Measurements from ENCODE around the gene H2BK1.

The H2BK1 gene

GRCh38 chr7:151249034-151249731 lies 38.9 kb upstream of the H2BK1 start:
- DNase-seq: peak; percentile 50 to 82 (median 77)
- peaks cover 5 to 51% (median 46%) of the 10 kb centered on the region in 4 experiments for H3K4me1 ChIP-seq (ENCODE audit: control extremely low read depth in 1 of 4, control insufficient read depth in 4 of 4, insufficient read depth in 4 of 4, low read length in 3 of 4)
- H3K36me3 ChIP-seq (ENCODE audit: control insufficient read depth in 4 of 4, insufficient read depth in 4 of 4, low read length in 3 of 4): no peaks in the 10 kb centered on the region
- CTCF ChIA-PET: interaction anchor here (1.0 to 7.4 kb wide), 4 partner anchors 15 to 61 kb away, joined by 3 to 72 read pairs (median 4); partner anchors contain the start of gene CHPF2
- peak overlapping the region; percentile 1 to 70 (median 44) for H3K4me3 ChIP-seq (ENCODE audit: control insufficient read depth in 1 of 7, extremely low read depth in 1 of 7, insufficient read depth in 4 of 7, low read depth in 2 of 7, low read length in 6 of 7)
- POLR2A ChIA-PET: interaction anchor here (0.5 to 0.7 kb wide), 2 partner anchors 80 to 431 kb away, joined by 3 to 6 read pairs; no protein-coding TSS in a partner anchor
- H3K9me3 ChIP-seq (ENCODE audit: control extremely low read depth in 1 of 5, control insufficient read depth in 4 of 5, insufficient read depth in 2 of 5, low read depth in 1 of 5, low read length in 4 of 5): no peaks in the 10 kb centered on the region
- peaks cover 0 to 94% (median 46%) of the 10 kb centered on the region in 5 experiments for H3K27me3 ChIP-seq (replicated peaks in 2 of 5; ENCODE audit: control insufficient read depth in 4 of 5, insufficient read depth in 5 of 5, low read length in 4 of 5)
- H3K27ac ChIP-seq (ENCODE audit: insufficient read depth in 1 of 2, low read depth in 1 of 2, low read length in 2 of 2, poor library complexity in 1 of 2, severe bottlenecking in 2 of 2): no peak overlapping the region
- WGBS (ENCODE audit: insufficient coverage): 2% methylated on average over 43 of the region's 45 CpGs

- Histone ChIP-seq H3K27ac (ENCODE audit: insufficient read depth in 1 of 2, low read depth in 1 of 2, low read length in 2 of 2, poor library complexity in 1 of 2, severe bottlenecking in 2 of 2) (no peak within 1 kb of the TSS), H3K4me3 (ENCODE audit: control insufficient read depth in 1 of 7, extremely low read depth in 1 of 7, insufficient read depth in 4 of 7, low read depth in 2 of 7, low read length in 6 of 7) (peak within 1 kb of the TSS; percentile 1 to 70 (median 44)), H3K36me3 (ENCODE audit: control insufficient read depth in 4 of 4, insufficient read depth in 4 of 4, low read length in 3 of 4) (no peaks in the 10 kb centered on the region), H3K27me3 (replicated peaks in 2 of 5; ENCODE audit: control insufficient read depth in 4 of 5, insufficient read depth in 5 of 5, low read length in 4 of 5) (peaks cover 0 to 87% (median 46%) of the 10 kb centered on the region in 5 experiments), H3K9me3 (ENCODE audit: control extremely low read depth in 1 of 5, control insufficient read depth in 4 of 5, insufficient read depth in 2 of 5, low read depth in 1 of 5, low read length in 4 of 5) (no peaks in the 10 kb centered on the region), H3K4me1 (ENCODE audit: control extremely low read depth in 1 of 4, control insufficient read depth in 4 of 4, insufficient read depth in 4 of 4, low read length in 3 of 4) (peaks cover 5 to 58% (median 53%) of the 10 kb centered on the region in 4 experiments)
- DNase-seq: peak in 2 of 3 donors; percentile 44 to 55
- CTCF ChIA-PET: interaction anchor here (0.8 to 7.9 kb wide), 10 partner anchors 9 to 102 kb away, joined by 3 to 98 read pairs (median 4); partner anchors contain the start of gene CHPF2
- under 1% methylated on average over 59 of the region's 71 CpGs for WGBS (ENCODE audit: insufficient coverage)
- POLR2A ChIA-PET: interaction anchor here (0.7 to 1.1 kb wide), 2 partner anchors 16 to 81 kb away, joined by 3 to 4 read pairs; partner anchors contain the start of gene CHPF2
Observed at GRCh38 chr7:151248346-151249033, 38.2 kb upstream of the H2BK1 start, which contains the start of gene SMARCD3. Gene SMARCD3 (minus strand): TSS chr7:151248694. CDS start chr7:151248562, 132 bp downstream.

- no peaks in the 10 kb centered on the region for H3K9me3 ChIP-seq (ENCODE audit: control extremely low read depth in 1 of 5, control insufficient read depth in 4 of 5, insufficient read depth in 2 of 5, low read depth in 1 of 5, low read length in 4 of 5)
- ChIA-PET CTCF (interaction anchor here (0.8 to 7.9 kb wide), 16 partner anchors 8 to 124 kb away, joined by 3 to 98 read pairs (median 4); partner anchors contain the start of gene CHPF2), POLR2A (interaction anchor here (1.0 to 1.1 kb wide), 2 partner anchors 15 to 25 kb away, joined by 3 to 4 read pairs; partner anchors contain the start of gene CHPF2)
- no peaks in the 10 kb centered on the region for H3K36me3 ChIP-seq (ENCODE audit: control insufficient read depth in 4 of 4, insufficient read depth in 4 of 4, low read length in 3 of 4)
- peak overlapping the region in 6 of 7 experiments; percentile 25 to 70 (median 47) for H3K4me3 ChIP-seq (ENCODE audit: control insufficient read depth in 1 of 7, extremely low read depth in 1 of 7, insufficient read depth in 4 of 7, low read depth in 2 of 7, low read length in 6 of 7)
- peaks cover 5 to 65% (median 59%) of the 10 kb centered on the region in 4 experiments for H3K4me1 ChIP-seq (ENCODE audit: control extremely low read depth in 1 of 4, control insufficient read depth in 4 of 4, insufficient read depth in 4 of 4, low read length in 3 of 4)
- no peak for DNase-seq
- H3K27ac ChIP-seq (ENCODE audit: insufficient read depth in 1 of 2, low read depth in 1 of 2, low read length in 2 of 2, poor library complexity in 1 of 2, severe bottlenecking in 2 of 2): no peak overlapping the region
- H3K27me3 ChIP-seq (replicated peaks in 2 of 5; ENCODE audit: control insufficient read depth in 4 of 5, insufficient read depth in 5 of 5, low read length in 4 of 5): peaks cover 0 to 80% (median 42%) of the 10 kb centered on the region in 5 experiments
- WGBS (ENCODE audit: insufficient coverage): 11% methylated on average over 24 of the region's 29 CpGs
Observed at GRCh38 chr7:151247611-151248345, 37.5 kb upstream of the H2BK1 start.

GRCh38 chr7:151246851-151247580 lies 36.7 kb upstream of the H2BK1 start:
- Histone ChIP-seq H3K36me3 (ENCODE audit: control insufficient read depth in 4 of 4, insufficient read depth in 4 of 4, low read length in 3 of 4) (peaks cover 0 to 2% (median 0%) of the 10 kb centered on the region in 4 experiments), H3K4me3 (ENCODE audit: control insufficient read depth in 1 of 7, extremely low read depth in 1 of 7, insufficient read depth in 4 of 7, low read depth in 2 of 7, low read length in 6 of 7) (no peak overlapping the region), H3K9me3 (ENCODE audit: control extremely low read depth in 1 of 5, control insufficient read depth in 4 of 5, insufficient read depth in 2 of 5, low read depth in 1 of 5, low read length in 4 of 5) (no peaks in the 10 kb centered on the region), H3K27ac (ENCODE audit: insufficient read depth in 1 of 2, low read depth in 1 of 2, low read length in 2 of 2, poor library complexity in 1 of 2, severe bottlenecking in 2 of 2) (no peak overlapping the region), H3K27me3 (replicated peaks in 2 of 5; ENCODE audit: control insufficient read depth in 4 of 5, insufficient read depth in 5 of 5, low read length in 4 of 5) (peaks cover 0 to 72% (median 35%) of the 10 kb centered on the region in 5 experiments), H3K4me1 (ENCODE audit: control extremely low read depth in 1 of 4, control insufficient read depth in 4 of 4, insufficient read depth in 4 of 4, low read length in 3 of 4) (peaks cover 5 to 65% (median 60%) of the 10 kb centered on the region in 4 experiments)
- no peak for DNase-seq
- ChIA-PET CTCF (interaction anchor here (0.9 to 7.9 kb wide), 16 partner anchors 8 to 123 kb away, joined by 3 to 98 read pairs (median 4); partner anchors contain the start of gene CHPF2), POLR2A (interaction anchor here (1.0 to 1.1 kb wide), 2 partner anchors 14 to 26 kb away, joined by 3 to 4 read pairs; partner anchors contain the start of gene CHPF2)
- 67% methylated on average over 2 of the region's 4 CpGs for WGBS (ENCODE audit: insufficient coverage)

GRCh38 chr7:151246102-151246850 lies 36.0 kb upstream of the H2BK1 start:
- H3K36me3 ChIP-seq (ENCODE audit: control insufficient read depth in 4 of 4, insufficient read depth in 4 of 4, low read length in 3 of 4): peaks cover 0 to 4% (median 2%) of the 10 kb centered on the region in 4 experiments
- WGBS (ENCODE audit: insufficient coverage): 64% methylated on average over 8 of the region's 13 CpGs
- no peak overlapping the region for H3K27ac ChIP-seq (ENCODE audit: insufficient read depth in 1 of 2, low read depth in 1 of 2, low read length in 2 of 2, poor library complexity in 1 of 2, severe bottlenecking in 2 of 2)

More at GRCh38 chr7:151246102-151246850, 36.0 kb upstream of the H2BK1 start:
- POLR2A ChIA-PET: interaction anchor here (1.0 kb wide), 1 partner anchor 27 kb away, joined by 3 read pairs; no protein-coding TSS in a partner anchor
- Histone ChIP-seq H3K27me3 (replicated peaks in 2 of 5; ENCODE audit: control insufficient read depth in 4 of 5, insufficient read depth in 5 of 5, low read length in 4 of 5) (peaks cover 0 to 66% (median 35%) of the 10 kb centered on the region in 5 experiments), H3K4me3 (ENCODE audit: control insufficient read depth in 1 of 7, extremely low read depth in 1 of 7, insufficient read depth in 4 of 7, low read depth in 2 of 7, low read length in 6 of 7) (peak overlapping the region in 1 of 7 experiments; percentile 15), H3K4me1 (ENCODE audit: control extremely low read depth in 1 of 4, control insufficient read depth in 4 of 4, insufficient read depth in 4 of 4, low read length in 3 of 4) (peaks cover 5 to 59% (median 56%) of the 10 kb centered on the region in 4 experiments), H3K9me3 (ENCODE audit: control extremely low read depth in 1 of 5, control insufficient read depth in 4 of 5, insufficient read depth in 2 of 5, low read depth in 1 of 5, low read length in 4 of 5) (no peaks in the 10 kb centered on the region)
- CTCF ChIA-PET: interaction anchor here (0.8 to 7.9 kb wide), 19 partner anchors 8 to 116 kb away, joined by 3 to 98 read pairs (median 5); partner anchors contain the start of gene CHPF2
- DNase-seq: no peak

All from common myeloid progenitor, CD34-positive (primary cell).